HG03457 (cell line): ENCODE measurements around the gene LDLRAD1.
"Not testable (repeated sequence)": the region's sequence is repeated elsewhere in the genome, so short reads cannot be mapped to it uniquely, and the experiment has no call there.

Experiments used
- ATAC-seq: cut with Tn5 transposase; IDR thresholded peaks from one replicate; pipeline ENCODE4 v1.9.1; 2021; ENCODE audit warnings: moderate number of reproducible peaks; ENCODE audit not compliant: unreplicated experiment

Gene LDLRAD1

GRCh38 chr1:54017979-54018378 lies at the start of gene LDLRAD1:
LDLRAD1 (minus strand) TSS chr1:54018186; CDS start chr1:54018112, 74 bp downstream.
- ATAC-seq, result no peak

GRCh38 chr1:54064299-54064698 lies 46.3 kb upstream of the LDLRAD1 start:
- ATAC-seq, result no peak

DNA sequence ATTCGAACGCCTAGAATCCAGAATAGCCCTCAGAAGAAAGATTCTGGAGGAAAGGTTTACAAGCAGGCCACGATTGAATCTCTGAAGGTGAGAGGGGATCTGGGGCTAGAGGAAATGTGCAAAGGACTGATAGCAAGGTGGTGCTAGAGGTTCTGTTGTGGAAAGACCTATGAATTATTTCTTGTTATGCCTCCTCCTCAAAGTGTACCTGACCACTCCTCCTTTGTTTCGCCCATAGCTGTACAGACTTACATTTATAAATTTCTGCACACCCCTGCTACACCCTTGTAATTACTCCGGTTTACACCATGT lies 36.4 kb upstream of the LDLRAD1 start:
- no peak for ATAC-seq

GRCh38 chr1:54053745-54054437 lies 35.9 kb upstream of the LDLRAD1 start:
- no peak for ATAC-seq

DNA sequence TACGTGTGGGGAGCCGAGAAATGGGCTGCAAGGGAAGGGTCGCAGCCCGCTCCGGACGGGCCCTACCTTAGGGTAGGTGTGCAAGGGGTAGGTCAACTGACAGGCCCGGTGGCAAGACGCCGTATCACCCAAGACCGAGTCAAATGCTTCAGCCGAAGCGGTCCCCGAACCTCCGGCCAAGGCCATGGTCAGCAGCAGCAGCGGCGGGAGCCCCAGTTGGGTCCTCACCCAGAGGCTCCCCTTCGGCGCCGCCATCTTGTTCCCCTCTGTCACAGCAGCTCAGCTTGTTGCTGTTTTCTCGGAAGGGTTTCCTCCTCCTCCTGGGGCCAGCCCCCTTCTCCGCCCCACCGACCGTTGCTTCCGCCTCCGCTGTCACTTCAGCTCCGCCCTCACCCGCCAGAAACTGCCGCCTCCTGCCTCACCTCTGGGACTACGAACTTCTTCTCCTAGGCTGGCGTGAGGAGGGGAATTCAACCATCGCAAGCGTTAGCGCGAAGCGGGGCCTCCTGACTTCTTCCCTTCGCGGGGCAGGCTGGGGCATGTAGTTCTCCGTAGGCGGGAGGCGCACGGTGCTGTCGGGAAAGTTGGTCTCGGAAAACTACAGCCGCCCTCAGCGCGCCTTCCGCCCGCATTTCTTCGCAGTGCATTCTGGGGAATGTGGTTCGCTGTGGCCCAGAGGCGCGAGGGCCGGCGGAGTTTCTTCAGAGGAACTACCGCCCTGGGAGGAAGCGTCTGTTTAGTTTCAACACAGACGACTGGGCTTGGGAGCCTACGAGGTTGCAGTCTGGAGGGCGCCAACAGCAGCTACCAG lies 35.2 kb upstream of the LDLRAD1 start, which contains the start of the genes TCEANC2 and TMEM59:
TCEANC2 (plus strand) TSS at position 675 of the 811 bp plus-strand sequence. CDS start 815 bp downstream, outside the sequence.
TMEM59 (minus strand) TSS at position 271 of the 811 bp plus-strand sequence; CDS start at position 255, 16 bp downstream.
- ATAC-seq, result peak; percentile 90

- peak; percentile 10 for ATAC-seq
Measured at GRCh38 chr1:54052431-54052933, 34.5 kb upstream of the LDLRAD1 start.

- ATAC-seq, result no peak
Measured at GRCh38 chr1:54051933-54052430, 34.0 kb upstream of the LDLRAD1 start.

DNA sequence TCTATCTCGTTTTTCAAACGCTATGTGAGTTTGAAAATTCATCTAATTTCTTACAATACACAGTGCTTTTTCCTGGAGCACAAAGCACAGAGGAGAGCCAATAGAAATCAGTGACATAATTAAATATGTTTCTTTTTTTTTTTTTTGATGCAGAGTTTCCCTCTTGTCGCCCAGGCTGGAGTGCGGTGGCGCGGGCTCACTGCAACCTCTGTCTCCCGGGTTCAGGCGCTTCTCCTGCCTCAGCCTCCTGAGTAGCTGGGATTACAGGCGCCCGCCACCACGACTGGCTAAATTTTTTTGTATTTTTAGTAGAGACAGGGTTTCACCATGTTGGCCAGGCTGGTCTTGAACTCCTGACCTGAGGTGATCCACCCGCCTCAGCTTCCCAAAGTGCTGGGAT lies 32.4 kb upstream of the LDLRAD1 start:
- not testable (repeated sequence) for ATAC-seq

GRCh38 chr1:54047384-54048305 lies 29.7 kb upstream of the LDLRAD1 start:
- no peak for ATAC-seq

- ATAC-seq, result no peak
Measured at GRCh38 chr1:54046671-54047383, 28.8 kb upstream of the LDLRAD1 start.

- ATAC-seq, result no peak
Measured at GRCh38 chr1:54045496-54045895, 27.5 kb upstream of the LDLRAD1 start.

DNA sequence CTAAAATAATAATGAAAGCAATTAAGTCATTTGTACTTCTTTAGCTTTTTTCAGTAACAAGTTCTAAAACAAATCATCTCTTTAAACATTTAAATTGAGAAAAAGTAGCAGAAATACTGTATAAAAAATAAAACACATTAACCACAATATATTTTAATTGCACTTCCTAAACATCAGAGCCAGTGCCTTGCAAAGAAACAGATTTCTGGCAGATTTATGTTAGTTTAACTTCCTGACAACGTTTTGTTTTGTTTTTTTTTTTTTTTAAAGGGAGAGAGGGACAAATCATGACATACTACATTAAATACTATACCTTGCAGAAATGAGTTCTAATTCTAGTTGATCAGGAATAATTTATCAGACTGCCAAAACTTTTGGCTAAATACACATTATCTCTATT lies 23.8 kb upstream of the LDLRAD1 start:
- ATAC-seq, result no peak

DNA sequence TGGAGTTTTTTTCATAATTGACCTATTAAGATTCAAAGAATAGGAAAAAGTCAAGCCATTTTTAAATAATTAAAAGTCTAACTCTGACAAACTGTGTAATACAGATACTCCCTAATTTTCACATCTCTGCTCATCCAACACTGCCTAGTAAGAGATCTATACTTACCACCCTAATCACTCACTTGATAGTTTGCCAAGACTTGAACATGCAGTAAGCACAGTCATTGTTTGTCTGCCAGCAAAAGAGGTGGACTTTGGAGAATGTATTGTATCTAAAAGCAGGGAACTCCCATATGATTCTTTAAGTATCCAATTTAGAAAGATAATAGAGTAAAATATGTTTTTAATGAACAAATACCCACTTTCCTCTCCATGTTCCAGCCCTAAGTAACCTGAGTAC lies 19.5 kb upstream of the LDLRAD1 start:
- no peak for ATAC-seq

DNA sequence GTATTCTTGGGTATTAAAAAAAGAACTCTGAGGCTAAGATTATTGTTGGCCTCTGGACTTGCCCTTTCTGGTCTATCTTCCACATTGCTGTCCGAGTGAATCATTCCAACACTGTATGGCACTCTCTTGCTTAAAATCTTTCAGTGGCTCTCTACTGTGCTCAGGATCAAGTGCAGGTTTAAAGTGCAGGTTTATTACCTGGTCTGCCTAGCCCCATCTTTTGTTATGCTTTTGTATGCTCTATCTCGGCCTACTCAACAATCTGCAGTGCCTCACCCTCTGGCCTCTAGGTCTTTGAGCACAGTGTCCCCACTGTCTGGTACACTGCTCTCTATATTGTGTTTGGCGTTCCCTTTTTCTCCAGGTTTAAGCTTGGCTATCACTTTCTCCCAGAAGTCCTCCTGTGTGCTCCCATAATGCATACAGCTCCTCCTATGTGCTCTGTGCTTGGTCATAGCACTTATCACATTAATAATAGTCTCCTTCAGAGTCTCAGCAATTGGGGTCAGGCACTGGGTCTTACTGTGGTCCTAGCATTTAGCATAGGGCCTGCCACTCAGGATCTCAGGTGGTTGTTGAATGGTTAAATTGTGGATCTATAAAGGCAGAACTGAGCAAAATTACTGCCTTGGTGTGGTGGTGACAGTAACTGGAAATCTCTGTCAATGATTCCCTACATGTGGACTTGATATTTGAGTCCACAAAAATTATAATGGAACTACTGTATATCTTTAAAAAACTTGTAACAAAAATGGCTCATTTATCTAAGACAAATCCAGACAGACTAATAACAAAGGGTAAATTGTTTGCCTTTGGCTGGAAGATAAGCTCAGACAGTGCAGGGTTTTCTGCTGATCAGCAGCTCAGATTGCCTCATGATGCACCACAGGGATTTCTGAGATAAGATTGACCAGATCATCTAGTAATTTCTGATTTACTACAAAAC lies 10.6 kb upstream of the LDLRAD1 start:
- no peak for ATAC-seq

DNA sequence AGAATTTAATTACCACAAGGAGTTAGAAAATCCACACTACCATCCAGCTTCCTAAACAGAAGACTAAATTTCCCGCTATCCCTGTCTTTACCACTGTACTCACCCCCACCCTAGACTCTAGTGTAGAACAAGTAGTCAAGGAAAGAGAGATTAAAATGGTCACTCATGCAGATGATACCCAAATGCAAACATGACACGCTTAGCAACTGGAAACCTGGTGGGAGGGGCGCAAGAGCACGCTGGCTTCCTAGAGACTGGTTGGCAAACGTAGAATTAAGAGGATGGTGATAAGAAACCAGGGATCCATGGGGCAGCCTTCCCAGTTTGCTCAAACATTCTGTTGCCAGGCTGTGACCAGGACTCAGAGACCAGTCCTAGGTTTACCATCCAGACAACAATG lies 9.9 kb upstream of the LDLRAD1 start:
- ATAC-seq, result no peak

- ATAC-seq, result not testable (repeated sequence)
Measured at GRCh38 chr1:54024811-54025210, 6.8 kb upstream of the LDLRAD1 start.

DNA sequence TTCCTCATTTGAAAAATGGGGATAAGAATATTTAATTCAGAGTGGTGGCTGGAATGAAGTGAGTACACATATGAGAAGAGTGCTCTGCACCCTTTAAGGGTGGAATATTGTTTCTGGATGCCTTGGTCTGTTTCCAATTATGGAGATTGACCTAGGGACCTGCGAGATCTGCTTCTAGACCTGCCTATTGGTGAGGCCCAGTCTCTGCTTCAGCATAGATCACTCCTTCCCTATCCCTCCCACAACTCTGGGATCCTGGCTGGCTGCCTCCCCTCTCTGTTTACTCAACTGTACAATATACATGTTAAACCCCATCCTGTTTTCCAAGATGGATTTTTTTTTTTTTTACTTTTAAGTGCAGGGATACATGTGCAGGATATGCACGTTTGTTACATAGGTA lies 6.4 kb upstream of the LDLRAD1 start:
- ATAC-seq, result no peak

DNA sequence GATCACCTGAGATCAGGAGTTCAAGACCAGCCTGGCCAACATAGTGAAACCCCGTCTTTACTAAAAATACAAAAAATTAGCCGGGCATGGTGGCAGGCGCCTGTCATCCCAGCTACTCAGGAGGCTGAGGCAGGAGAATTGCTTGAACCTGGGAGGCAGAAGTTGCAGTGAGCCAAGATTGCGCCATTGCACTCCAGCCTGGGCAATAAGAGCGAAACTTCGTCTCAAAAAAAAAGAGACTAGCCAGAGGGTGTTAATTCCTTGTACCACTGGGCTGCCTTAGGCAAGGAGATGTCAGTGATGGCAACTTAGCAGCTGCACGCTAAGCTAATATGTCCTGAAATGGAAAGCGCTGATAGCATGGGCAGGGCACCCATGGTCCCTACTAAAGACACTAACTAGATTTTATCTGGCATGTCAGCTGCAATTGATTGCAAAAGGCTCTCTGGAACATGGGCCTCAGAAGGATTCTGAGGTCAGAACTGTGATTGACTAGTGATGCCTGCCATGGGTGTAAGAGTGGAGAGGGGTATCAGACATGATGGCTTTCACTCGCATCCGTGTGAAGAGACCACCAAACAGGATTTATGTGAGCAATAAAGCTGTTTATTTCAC lies 1.7 kb upstream of the LDLRAD1 start:
- not testable (repeated sequence) for ATAC-seq

- ATAC-seq, result no peak
Measured at GRCh38 chr1:54018635-54019034, 649 bp upstream of the LDLRAD1 start.
